ENCODE results near the gene HOXB13.

Gene HOXB13

GRCh38 chr17:48748718-48749566 lies 20.4 kb upstream of the HOXB13 start:
- DNase-seq (ENCODE audit: low read depth in 2 of 2): no peak

- no peak for DNase-seq (ENCODE audit: low read depth in 2 of 2)
These were observed 19.2 kb upstream of the HOXB13 start for GRCh38 chr17:48747445-48748363.

- DNase-seq (ENCODE audit: low read depth in 2 of 2): no peak
These were observed 18.4 kb upstream of the HOXB13 start for GRCh38 chr17:48746916-48747444.

- no peak for DNase-seq (ENCODE audit: low read depth in 2 of 2)
These were observed 17.1 kb upstream of the HOXB13 start for GRCh38 chr17:48745381-48746275.

GRCh38 chr17:48740537-48740936 lies 12.0 kb upstream of the HOXB13 start:
- no peak for DNase-seq (ENCODE audit: low read depth in 2 of 2)

- no peak for DNase-seq (ENCODE audit: low read depth in 2 of 2)
These were observed 10.4 kb upstream of the HOXB13 start for GRCh38 chr17:48738803-48739526.

- no peak for DNase-seq (ENCODE audit: low read depth in 2 of 2)
These were observed 9.9 kb upstream of the HOXB13 start for GRCh38 chr17:48738424-48738802.

GRCh38 chr17:48737330-48738043 lies 8.9 kb upstream of the HOXB13 start:
- no peak for DNase-seq (ENCODE audit: low read depth in 2 of 2)

- no peak for DNase-seq (ENCODE audit: low read depth in 2 of 2)
These were observed 6.5 kb upstream of the HOXB13 start for GRCh38 chr17:48735062-48735351.

- DNase-seq (ENCODE audit: low read depth in 2 of 2): no peak
These were observed 5.9 kb upstream of the HOXB13 start for GRCh38 chr17:48734333-48735061.

GRCh38 chr17:48733632-48734328 lies 5.2 kb upstream of the HOXB13 start:
- DNase-seq (ENCODE audit: low read depth in 2 of 2): no peak

GRCh38 chr17:48732688-48733629 lies 4.4 kb upstream of the HOXB13 start:
- DNase-seq (ENCODE audit: low read depth in 2 of 2): no peak

GRCh38 chr17:48731355-48731754 lies 2.8 kb upstream of the HOXB13 start:
- DNase-seq (ENCODE audit: low read depth in 2 of 2): no peak

GRCh38 chr17:48730240-48730550 lies 1.6 kb upstream of the HOXB13 start:
- no peak for DNase-seq (ENCODE audit: low read depth in 2 of 2)

- DNase-seq (ENCODE audit: low read depth in 2 of 2): no peak
These were observed 1.0 kb upstream of the HOXB13 start for GRCh38 chr17:48729335-48730239.

GRCh38 chr17:48727415-48728175 lies 955 bp downstream of the HOXB13 start:
- no peak for DNase-seq (ENCODE audit: low read depth in 2 of 2)
